GM18858 (cell line): ENCODE results near the gene SC5D.
A peak's percentile ranks its signal among the peaks of the same experiment; 100 is the strongest.

ENCODE experiments used
- ATAC-seq: cut with Tn5 transposase; IDR thresholded peaks from one replicate; pipeline ENCODE4 v1.9.1; 2021; ENCODE audit not compliant: unreplicated experiment

Gene SC5D

GRCh38 chr11:121291896-121292494 is 576 bp upstream of the SC5D start:
- peak; percentile 11 for ATAC-seq

- ATAC-seq: no peak
Observed at GRCh38 chr11:121293288-121293594, 670 bp downstream of the SC5D start.

GRCh38 chr11:121295246-121296029 is 2.9 kb downstream of the SC5D start:
- no peak for ATAC-seq

- no peak for ATAC-seq
Observed at GRCh38 chr11:121297872-121298271, 5.3 kb downstream of the SC5D start.

GRCh38 chr11:121298774-121299173 is 6.2 kb downstream of the SC5D start:
- ATAC-seq: no peak

- ATAC-seq: no peak
Observed at GRCh38 chr11:121299417-121299816, 6.8 kb downstream of the SC5D start.

GRCh38 chr11:121300313-121300971 is 7.9 kb downstream of the SC5D start:
- ATAC-seq: no peak

- ATAC-seq: no peak
Observed at GRCh38 chr11:121300972-121301699, 8.6 kb downstream of the SC5D start.

GRCh38 chr11:121304759-121305158 is 12.2 kb downstream of the SC5D start:
- ATAC-seq: no peak

- no peak for ATAC-seq
Observed at GRCh38 chr11:121308816-121309215, 16.2 kb downstream of the SC5D start.

GRCh38 chr11:121309688-121310087 is 17.1 kb downstream of the SC5D start:
- ATAC-seq: peak; percentile 77

- ATAC-seq: no peak
Observed at GRCh38 chr11:121310908-121311307, 18.3 kb downstream of the SC5D start.

- no peak for ATAC-seq
Observed at GRCh38 chr11:121311373-121311772, 18.8 kb downstream of the SC5D start.

- ATAC-seq: no peak
Observed at GRCh38 chr11:121312483-121312882, 19.9 kb downstream of the SC5D start.

GRCh38 chr11:121318848-121319834 is 26.6 kb downstream of the SC5D start:
- no peak for ATAC-seq

- ATAC-seq: peak; percentile 61
Observed at GRCh38 chr11:121321614-121322243, 29.2 kb downstream of the SC5D start.

- ATAC-seq: no peak
Observed at GRCh38 chr11:121323046-121323607, 30.6 kb downstream of the SC5D start.

- ATAC-seq: no peak
Observed at GRCh38 chr11:121326230-121326629, 33.7 kb downstream of the SC5D start.

- no peak for ATAC-seq
Observed at GRCh38 chr11:121327553-121327952, 35.0 kb downstream of the SC5D start.
